OCI-LY3 (cell line): ENCODE measurements around the gene FAM209B.

Source experiments
- H2AFZ ChIP-seq: fragments of 200-600, 300-600 bp; shearing (Covaris generic); 2 replicates; pipeline ENCODE4 v1.6.0; 2014; ENCODE audit warnings: antibody characterized with exemption, low read depth, low read length
- H3K27ac ChIP-seq: fragments of 200-600, 300-600 bp; sonication (generic); 2 replicates; pipeline ENCODE4 v1.5.1; 2014; ENCODE audit warnings: mild to moderate bottlenecking, low read length, moderate library complexity, mixed read lengths
- H3K27me3 ChIP-seq: fragments of 200-600, 300-600 bp; sonication (generic); 2 replicates; pipeline ENCODE4 v1.6.1; 2014; ENCODE audit warnings: low read depth, low read length, mixed read lengths
- H3K36me3 ChIP-seq: fragments of 200-600, 300-600 bp; sonication (generic); replicated peaks from 2 replicates; pipeline ENCODE3; 2014; ENCODE audit warnings: low read depth, low read length, mixed read lengths
- H3K4me1 ChIP-seq: fragments of 300-600, 200-600 bp; sonication (generic); 2 replicates; pipeline ENCODE4 v1.6.1; 2014; ENCODE audit warnings: low read length, mixed read lengths
- H3K4me2 ChIP-seq: fragments of 200-600, 300-600 bp; sonication (generic); 2 replicates; pipeline ENCODE4 v1.6.1; 2014; ENCODE audit warnings: low read length, mixed read lengths
- H3K4me3 ChIP-seq: fragments of 300-600, 200-600 bp; sonication (generic); 2 replicates; pipeline ENCODE4 v1.5.1; 2014; ENCODE audit warnings: antibody characterized with exemption, mild to moderate bottlenecking, low read length, moderate library complexity
- H3K79me2 ChIP-seq: fragments of 300-600, 200-600 bp; shearing (Covaris generic); 2 replicates; pipeline ENCODE4 v1.6.1; 2014; ENCODE audit warnings: mild to moderate bottlenecking, low read length, mixed read lengths
- H3K9ac ChIP-seq: fragments of 300-600, 200-600 bp; shearing (Covaris generic); 2 replicates; pipeline ENCODE4 v1.6.0; 2014; ENCODE audit warnings: mild to moderate bottlenecking, low read length, moderate library complexity
- H3K9me3 ChIP-seq: fragments of 200-600, 300-600 bp; shearing (Covaris generic); 2 replicates; pipeline ENCODE4 v1.6.1; 2014; ENCODE audit warnings: low read length, mixed read lengths; ENCODE audit not compliant: insufficient read depth
- H4K20me1 ChIP-seq: fragments of 200-600, 300-600 bp; sonication (generic); 2 replicates; pipeline ENCODE4 v1.6.1; 2016; ENCODE audit warnings: low read length, mixed read lengths; ENCODE audit not compliant: insufficient read depth
- EZH2phosphoT487 ChIP-seq: fragments of 200-600 bp; shearing (Covaris generic); IDR thresholded peaks from 2 replicates; pipeline ENCODE4 v1.6.1; 2018; ENCODE audit warnings: antibody characterized with exemption, mixed run types, low read depth
- TF ChIP-seq, protein P1 (sequence below): fragments of 200-600, 300-600 bp; sonication (generic); IDR thresholded peaks from 2 replicates; pipeline ENCODE4 v1.5.1; 2014; ENCODE audit warnings: antibody characterized with exemption, low read length, low read depth

FAM209B gene

DNA sequence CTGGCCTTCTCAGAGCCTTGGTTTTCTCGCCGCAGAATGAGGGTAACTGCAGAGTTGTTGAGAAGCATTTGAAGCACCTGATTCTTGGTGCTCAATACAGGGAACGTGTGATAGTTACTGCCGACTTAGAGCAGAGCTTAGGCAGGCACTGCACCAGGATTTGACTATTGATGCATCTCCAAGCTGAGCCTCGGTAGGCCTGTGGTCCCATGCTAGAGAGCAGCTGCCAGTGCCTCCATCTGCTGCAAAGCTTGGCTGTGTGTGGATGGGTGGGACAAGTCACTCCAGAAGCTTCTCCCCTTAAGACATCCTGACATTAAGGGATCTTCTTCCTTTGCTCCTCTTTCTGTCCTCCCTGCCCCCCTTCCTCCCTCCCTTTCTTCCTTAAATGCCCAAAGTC lies 40.9 kb downstream of the FAM209B start:
- no peak overlapping the region for H3K4me2 ChIP-seq
- H3K27me3 ChIP-seq, result peaks cover 6% of the 10 kb centered on the region; the same call in 1 of the 2 replicates
- H3K4me1 ChIP-seq, result peaks cover 13% of the 10 kb centered on the region
- H3K27ac ChIP-seq, result no peak overlapping the region
- H3K79me2 ChIP-seq, result no peaks in the 10 kb centered on the region
- H2AFZ ChIP-seq, result no peak overlapping the region; the same call in 1 of the 2 replicates
- H4K20me1 ChIP-seq, result no peaks in the 10 kb centered on the region
- no peak overlapping the region for H3K4me3 ChIP-seq
- no peaks in the 10 kb centered on the region for H3K9me3 ChIP-seq
- H3K36me3 ChIP-seq, result no peaks in the 10 kb centered on the region
- H3K9ac ChIP-seq, result no peak overlapping the region
- no peak for TF ChIP-seq EZH2phosphoT487
- TF ChIP-seq, protein P1, sequence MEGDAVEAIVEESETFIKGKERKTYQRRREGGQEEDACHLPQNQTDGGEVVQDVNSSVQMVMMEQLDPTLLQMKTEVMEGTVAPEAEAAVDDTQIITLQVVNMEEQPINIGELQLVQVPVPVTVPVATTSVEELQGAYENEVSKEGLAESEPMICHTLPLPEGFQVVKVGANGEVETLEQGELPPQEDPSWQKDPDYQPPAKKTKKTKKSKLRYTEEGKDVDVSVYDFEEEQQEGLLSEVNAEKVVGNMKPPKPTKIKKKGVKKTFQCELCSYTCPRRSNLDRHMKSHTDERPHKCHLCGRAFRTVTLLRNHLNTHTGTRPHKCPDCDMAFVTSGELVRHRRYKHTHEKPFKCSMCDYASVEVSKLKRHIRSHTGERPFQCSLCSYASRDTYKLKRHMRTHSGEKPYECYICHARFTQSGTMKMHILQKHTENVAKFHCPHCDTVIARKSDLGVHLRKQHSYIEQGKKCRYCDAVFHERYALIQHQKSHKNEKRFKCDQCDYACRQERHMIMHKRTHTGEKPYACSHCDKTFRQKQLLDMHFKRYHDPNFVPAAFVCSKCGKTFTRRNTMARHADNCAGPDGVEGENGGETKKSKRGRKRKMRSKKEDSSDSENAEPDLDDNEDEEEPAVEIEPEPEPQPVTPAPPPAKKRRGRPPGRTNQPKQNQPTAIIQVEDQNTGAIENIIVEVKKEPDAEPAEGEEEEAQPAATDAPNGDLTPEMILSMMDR, result no peak

DNA sequence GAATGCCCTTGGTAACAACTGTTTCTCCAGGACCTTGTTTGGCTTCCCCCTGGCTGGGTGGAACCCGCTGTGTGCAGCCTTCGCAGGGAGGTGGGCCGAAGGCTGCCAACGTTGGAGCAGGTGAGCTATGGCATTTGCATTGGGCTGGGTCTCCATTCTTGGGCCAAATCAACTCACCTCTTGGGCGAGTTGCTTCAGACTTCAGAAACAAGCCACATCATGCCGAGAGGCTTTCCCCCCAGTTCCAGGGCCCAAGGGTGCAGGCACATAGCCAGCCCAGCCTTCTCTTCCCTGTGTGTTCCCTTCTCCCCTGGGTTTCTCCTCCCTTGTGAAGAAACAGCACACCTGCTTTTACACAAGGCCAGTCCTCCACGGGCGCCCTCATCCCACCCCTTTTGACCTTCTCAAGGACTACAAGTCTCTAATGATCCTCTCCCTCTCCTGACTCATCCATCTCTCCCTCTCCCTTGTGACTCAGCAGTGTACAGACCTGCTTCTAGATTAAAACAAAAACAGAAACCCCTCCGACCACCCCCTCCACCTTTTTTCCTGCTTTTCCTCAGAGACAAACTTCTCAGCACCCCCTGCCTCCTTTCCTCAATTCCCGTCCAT lies 41.6 kb downstream of the FAM209B start:
- Histone ChIP-seq H3K9ac (no peak overlapping the region), H2AFZ (no peak overlapping the region), H3K27ac (no peak overlapping the region), H3K27me3 (peaks cover 6% of the 10 kb centered on the region; the same call in 1 of the 2 replicates), H3K9me3 (no peaks in the 10 kb centered on the region), H3K4me2 (no peak overlapping the region), H3K36me3 (no peaks in the 10 kb centered on the region), H3K79me2 (no peaks in the 10 kb centered on the region), H4K20me1 (no peaks in the 10 kb centered on the region), H3K4me3 (no peak overlapping the region), H3K4me1 (peaks cover 13% of the 10 kb centered on the region)
- TF ChIP-seq, protein P1, result no peak
- no peak for TF ChIP-seq EZH2phosphoT487

DNA sequence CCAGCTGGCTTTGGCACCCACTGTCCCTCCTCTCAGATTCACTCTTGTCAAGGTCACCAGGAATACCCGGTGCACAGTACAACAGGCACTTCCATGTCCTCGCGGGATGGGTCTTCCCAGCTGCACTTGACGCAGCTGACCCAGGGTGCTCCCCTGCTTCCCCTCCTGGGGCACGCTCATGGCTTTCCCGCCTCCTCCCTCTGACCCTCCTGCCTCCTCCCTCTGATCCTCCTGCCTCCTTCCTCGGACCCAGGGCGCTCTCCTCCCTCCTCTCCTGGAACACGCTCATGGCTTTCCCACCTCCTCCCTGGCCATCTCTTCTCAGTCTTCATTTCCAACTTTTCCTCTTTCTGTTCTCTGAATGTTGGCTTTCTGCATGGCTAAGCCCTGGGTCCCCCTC lies 42.1 kb downstream of the FAM209B start:
- H3K27me3 ChIP-seq, result peaks cover 6% of the 10 kb centered on the region; the same call in 1 of the 2 replicates
- no peaks in the 10 kb centered on the region for H3K36me3 ChIP-seq
- no peak overlapping the region for H2AFZ ChIP-seq
- no peak overlapping the region for H3K4me2 ChIP-seq
- no peak overlapping the region for H3K4me3 ChIP-seq
- H3K9me3 ChIP-seq, result no peaks in the 10 kb centered on the region
- H3K27ac ChIP-seq, result no peak overlapping the region
- no peaks in the 10 kb centered on the region for H3K79me2 ChIP-seq
- H3K9ac ChIP-seq, result no peak overlapping the region
- H3K4me1 ChIP-seq, result peaks cover 13% of the 10 kb centered on the region
- no peaks in the 10 kb centered on the region for H4K20me1 ChIP-seq
- TF ChIP-seq, protein P1, result no peak
- TF ChIP-seq EZH2phosphoT487, result no peak

DNA sequence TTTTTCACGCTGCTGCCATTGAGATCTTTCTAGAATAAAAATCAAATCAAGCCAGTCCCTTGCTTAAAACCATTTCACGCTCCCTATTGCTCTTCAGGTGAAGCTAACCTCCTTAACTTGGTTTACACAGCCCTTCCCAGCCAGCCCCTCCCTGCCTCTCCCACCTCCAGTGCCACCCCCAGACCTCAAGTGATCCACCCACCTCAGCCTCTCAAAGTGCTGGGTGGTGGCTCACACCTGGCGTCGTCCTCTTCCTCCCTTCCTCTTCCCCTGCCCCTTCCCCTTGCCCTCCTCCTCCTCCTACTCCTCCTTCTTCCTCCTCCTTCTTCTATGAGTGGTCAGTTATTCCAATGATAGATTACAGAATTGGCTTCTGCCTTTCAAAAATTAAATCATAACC lies 42.9 kb downstream of the FAM209B start:
- Histone ChIP-seq H3K9me3 (no peaks in the 10 kb centered on the region), H3K4me1 (peaks cover 13% of the 10 kb centered on the region), H3K4me2 (no peak overlapping the region), H3K27ac (no peak overlapping the region), H3K4me3 (no peak overlapping the region), H3K79me2 (no peaks in the 10 kb centered on the region), H3K9ac (no peak overlapping the region), H3K27me3 (peaks cover 6% of the 10 kb centered on the region; the same call in 1 of the 2 replicates), H4K20me1 (no peaks in the 10 kb centered on the region), H2AFZ (no peak overlapping the region), H3K36me3 (no peaks in the 10 kb centered on the region)
- no peak for TF ChIP-seq EZH2phosphoT487
- TF ChIP-seq, protein P1, result no peak
